ENCODE measurements around the gene MRAP2.
"Not testable (repeated sequence)": the region's sequence is repeated elsewhere in the genome, so short reads cannot be mapped to it uniquely, and the experiment has no call there.

Gene MRAP2

GRCh38 chr6:84078335-84078734 is 44.8 kb downstream of the MRAP2 start:
- DNase-seq (ENCODE audit: low read depth, low spot score), result no peak
- no peak overlapping the region for H3K9ac ChIP-seq (ENCODE audit: insufficient read length, low read depth)
- no peaks in the 10 kb centered on the region for H3K9me3 ChIP-seq (ENCODE audit: insufficient read depth, low read length)
- no peaks in the 10 kb centered on the region for H3K36me3 ChIP-seq (ENCODE audit: insufficient read depth, insufficient read length, low read length)
- TF ChIP-seq SUZ12 (IDR thresholded peaks at IDR 0.05; ENCODE audit: extremely low read depth, insufficient read depth, insufficient read length), result no peak
- H3K4me1 ChIP-seq (ENCODE audit: insufficient read depth, insufficient read length), result no peaks in the 10 kb centered on the region
- no peak overlapping the region for H3K4me3 ChIP-seq (ENCODE audit: insufficient read length, low read depth)
- H3K27me3 ChIP-seq (ENCODE audit: insufficient read depth, insufficient read length), result no peaks in the 10 kb centered on the region

GRCh38 chr6:84081222-84081621 is 47.6 kb downstream of the MRAP2 start:
- Histone ChIP-seq H3K4me3 (ENCODE audit: insufficient read length, low read depth) (no peak overlapping the region), H3K4me1 (ENCODE audit: insufficient read depth, insufficient read length) (no peaks in the 10 kb centered on the region), H3K36me3 (ENCODE audit: insufficient read depth, insufficient read length, low read length) (no peaks in the 10 kb centered on the region), H3K9me3 (ENCODE audit: insufficient read depth, low read length) (no peaks in the 10 kb centered on the region), H3K9ac (ENCODE audit: insufficient read length, low read depth) (no peak overlapping the region), H3K27me3 (ENCODE audit: insufficient read depth, insufficient read length) (no peaks in the 10 kb centered on the region)
- no peak for DNase-seq (ENCODE audit: low read depth, low spot score)
- TF ChIP-seq ZNF274 (IDR thresholded peaks at IDR 0.05; ENCODE audit: low read depth, low read length) (no peak), YY1 (IDR thresholded peaks at IDR 0.05; ENCODE audit: insufficient read depth, insufficient read length) (no peak), SUZ12 (IDR thresholded peaks at IDR 0.05; ENCODE audit: extremely low read depth, insufficient read depth, insufficient read length) (no peak)

- Histone ChIP-seq H3K36me3 (ENCODE audit: insufficient read depth, insufficient read length, low read length) (no peaks in the 10 kb centered on the region), H3K4me1 (ENCODE audit: insufficient read depth, insufficient read length) (no peaks in the 10 kb centered on the region), H3K27me3 (ENCODE audit: insufficient read depth, insufficient read length) (no peaks in the 10 kb centered on the region), H3K9ac (ENCODE audit: insufficient read length, low read depth) (no peak overlapping the region), H3K4me3 (ENCODE audit: insufficient read length, low read depth) (no peak overlapping the region), H3K9me3 (ENCODE audit: insufficient read depth, low read length) (no peaks in the 10 kb centered on the region)
- DNase-seq (ENCODE audit: low read depth, low spot score), result no peak
- TF ChIP-seq SUZ12 (IDR thresholded peaks at IDR 0.05; ENCODE audit: extremely low read depth, insufficient read depth, insufficient read length) (no peak), YY1 (IDR thresholded peaks at IDR 0.05; ENCODE audit: insufficient read depth, insufficient read length) (no peak), ZNF274 (IDR thresholded peaks at IDR 0.05; ENCODE audit: low read depth, low read length) (no peak)
Observed at GRCh38 chr6:84082689-84083265, 49.2 kb downstream of the MRAP2 start.

- not testable (repeated sequence) for H3K4me3 ChIP-seq (ENCODE audit: insufficient read length, low read depth); DNase-seq (ENCODE audit: low read depth, low spot score); H3K9ac ChIP-seq (ENCODE audit: insufficient read length, low read depth); H3K27me3 ChIP-seq (ENCODE audit: insufficient read depth, insufficient read length); H3K4me1 ChIP-seq (ENCODE audit: insufficient read depth, insufficient read length); H3K36me3 ChIP-seq (ENCODE audit: insufficient read depth, insufficient read length, low read length); H3K9me3 ChIP-seq (ENCODE audit: insufficient read depth, low read length)
Observed at GRCh38 chr6:84084705-84085104, 51.1 kb downstream of the MRAP2 start.

- TF ChIP-seq YY1 (IDR thresholded peaks at IDR 0.05; ENCODE audit: insufficient read depth, insufficient read length) (no peak), SUZ12 (IDR thresholded peaks at IDR 0.05; ENCODE audit: extremely low read depth, insufficient read depth, insufficient read length) (no peak), ZNF274 (IDR thresholded peaks at IDR 0.05; ENCODE audit: low read depth, low read length) (no peak)
Observed at GRCh38 chr6:84086056-84086455, 52.5 kb downstream of the MRAP2 start.

GRCh38 chr6:84086545-84087429 is 53.2 kb downstream of the MRAP2 start:
- H3K9ac ChIP-seq (ENCODE audit: insufficient read length, low read depth), result no peak overlapping the region
- TF ChIP-seq SUZ12 (IDR thresholded peaks at IDR 0.05; ENCODE audit: extremely low read depth, insufficient read depth, insufficient read length) (no peak), YY1 (IDR thresholded peaks at IDR 0.05; ENCODE audit: insufficient read depth, insufficient read length) (no peak), ZNF274 (IDR thresholded peaks at IDR 0.05; ENCODE audit: low read depth, low read length) (no peak)
- no peak for DNase-seq (ENCODE audit: low read depth, low spot score)
- no peaks in the 10 kb centered on the region for H3K36me3 ChIP-seq (ENCODE audit: insufficient read depth, insufficient read length, low read length)
- peaks cover 2% of the 10 kb centered on the region for H3K4me1 ChIP-seq (ENCODE audit: insufficient read depth, insufficient read length)
- 0 out of 2 replicates have a peak, but pooled peaks cover 2% of the 10 kb centered on the region for H3K9me3 ChIP-seq (ENCODE audit: insufficient read depth, low read length)
- H3K27me3 ChIP-seq (ENCODE audit: insufficient read depth, insufficient read length), result no peaks in the 10 kb centered on the region
- H3K4me3 ChIP-seq (ENCODE audit: insufficient read length, low read depth), result no peak overlapping the region

More at GRCh38 chr6:84086056-84086455, 52.5 kb downstream of the MRAP2 start:
- H3K36me3 ChIP-seq (ENCODE audit: insufficient read depth, insufficient read length, low read length), result no peaks in the 10 kb centered on the region
- no peak overlapping the region for H3K4me3 ChIP-seq (ENCODE audit: insufficient read length, low read depth)
- H3K4me1 ChIP-seq (ENCODE audit: insufficient read depth, insufficient read length), result peaks cover 2% of the 10 kb centered on the region
- H3K9ac ChIP-seq (ENCODE audit: insufficient read length, low read depth), result no peak overlapping the region
- no peaks in the 10 kb centered on the region for H3K27me3 ChIP-seq (ENCODE audit: insufficient read depth, insufficient read length)
- no peaks in the 10 kb centered on the region for H3K9me3 ChIP-seq (ENCODE audit: insufficient read depth, low read length)
- no peak for DNase-seq (ENCODE audit: low read depth, low spot score)

GRCh38 chr6:84089081-84089480 is 55.5 kb downstream of the MRAP2 start:
- no peak for DNase-seq (ENCODE audit: low read depth, low spot score)
- TF ChIP-seq SUZ12 (IDR thresholded peaks at IDR 0.05; ENCODE audit: extremely low read depth, insufficient read depth, insufficient read length), result no peak
- TF ChIP-seq ZNF274 (IDR thresholded peaks at IDR 0.05; ENCODE audit: low read depth, low read length), result no peak
- no peak for TF ChIP-seq YY1 (IDR thresholded peaks at IDR 0.05; ENCODE audit: insufficient read depth, insufficient read length)

More at GRCh38 chr6:84089081-84089480, 55.5 kb downstream of the MRAP2 start:
- Histone ChIP-seq H3K9me3 (ENCODE audit: insufficient read depth, low read length) (0 out of 2 replicates have a peak, but pooled peaks cover 5% of the 10 kb centered on the region), H3K27me3 (ENCODE audit: insufficient read depth, insufficient read length) (no peaks in the 10 kb centered on the region), H3K4me3 (ENCODE audit: insufficient read length, low read depth) (no peak overlapping the region), H3K9ac (ENCODE audit: insufficient read length, low read depth) (no peak overlapping the region), H3K4me1 (ENCODE audit: insufficient read depth, insufficient read length) (peaks cover 2% of the 10 kb centered on the region), H3K36me3 (ENCODE audit: insufficient read depth, insufficient read length, low read length) (no peaks in the 10 kb centered on the region)

Data from NT2/D1 (cell line).